Activated naive CD8-positive, alpha-beta T cell treated with anti-CD3 and anti-CD28 coated beads, Interleukin-2, amount 50 U/mL, for 24 hours (primary cell): ENCODE results near the gene ZNF22.

ENCODE experiments used
- ATAC-seq: fragments of 150-1000 bp; cut with Tn5 transposase; one replicate; pipeline ENCODE4 v1.10.0; 2021
- DNase-seq: peaks from one replicate; pipeline ENCODE4 v3.0.0; 2021
- H3K27ac Mint-ChIP-seq: one replicate; pipeline ENCODE4 v1.8.0; 2021; ENCODE audit warnings: mild to moderate bottlenecking, mixed read lengths
- H3K27me3 Mint-ChIP-seq: one replicate; pipeline ENCODE4 v1.8.0; 2021; ENCODE audit warnings: mixed read lengths
- H3K36me3 Mint-ChIP-seq: one replicate; pipeline ENCODE4 v1.8.0; 2021; ENCODE audit warnings: low read depth, mixed read lengths
- H3K4me1 Mint-ChIP-seq: one replicate; pipeline ENCODE4 v1.8.0; 2021; ENCODE audit warnings: mixed read lengths
- H3K4me3 Mint-ChIP-seq: one replicate; pipeline ENCODE4 v1.8.0; 2021; ENCODE audit warnings: mild to moderate bottlenecking, moderate library complexity, mixed read lengths
- H3K9me3 Mint-ChIP-seq: one replicate; pipeline ENCODE4 v1.8.0; 2021; ENCODE audit warnings: mixed read lengths

Gene ZNF22

GRCh38 chr10:44978570-44979280, 22.0 kb upstream of the ZNF22 start, which contains the start of gene DEPP1:
Gene DEPP1 (minus strand): TSS chr10:44978809. CDS start chr10:44978030, 779 bp downstream.
- H3K4me1 Mint-ChIP-seq: peaks cover 16% of the 10 kb centered on the region
- H3K27me3 Mint-ChIP-seq: no peaks in the 10 kb centered on the region
- no peak within 1 kb of the TSS for H3K4me3 Mint-ChIP-seq
- no peaks in the 10 kb centered on the region for H3K9me3 Mint-ChIP-seq
- H3K36me3 Mint-ChIP-seq: no peaks in the 10 kb centered on the region
- H3K27ac Mint-ChIP-seq: no peak within 1 kb of the TSS
- DNase-seq: no peak
- no peak for ATAC-seq

DNA sequence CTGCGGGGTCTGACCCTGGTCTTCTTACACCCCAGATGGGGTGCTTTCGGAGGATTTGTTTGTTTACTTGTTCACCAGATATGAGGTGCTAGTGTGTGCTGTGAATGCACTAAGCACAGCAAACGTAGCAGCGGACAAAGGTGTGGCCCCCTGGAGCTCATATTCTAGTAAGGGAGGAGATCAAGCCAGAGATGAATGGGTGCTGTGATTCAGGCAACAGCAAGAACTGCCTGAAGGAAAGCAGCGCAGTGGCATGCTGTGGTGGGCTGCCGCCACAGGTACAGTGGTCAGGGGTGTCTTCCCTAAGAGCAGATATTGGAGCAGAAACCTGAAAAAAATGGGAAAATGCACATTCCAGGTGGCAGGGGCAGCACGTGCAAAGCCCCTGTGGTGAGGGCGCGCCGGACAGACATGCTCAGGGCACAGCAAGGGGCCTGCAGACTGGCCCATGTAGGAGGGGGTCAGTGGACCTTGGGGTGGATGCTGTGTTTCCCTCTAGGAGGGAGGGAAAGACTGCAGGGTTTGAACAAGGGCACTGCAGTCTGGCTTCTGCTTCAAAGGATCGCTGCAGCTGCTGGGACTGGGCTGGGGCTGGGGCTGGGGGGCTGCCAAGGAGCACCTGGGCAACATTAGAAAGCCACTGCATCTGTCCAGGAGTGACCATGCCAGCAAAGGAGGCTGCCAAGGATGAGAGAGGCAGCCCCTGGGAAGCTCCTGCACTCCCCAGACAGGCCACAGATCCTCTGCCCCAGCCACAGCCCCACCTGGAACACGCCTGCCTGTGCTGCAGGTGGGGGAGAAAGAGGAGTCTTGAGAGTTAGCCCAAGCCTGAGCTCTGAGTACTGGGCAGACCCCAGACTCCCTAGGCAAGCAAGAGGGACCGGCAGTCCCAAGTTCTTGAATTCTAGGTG, 21.2 kb upstream of the ZNF22 start:
- Mint-ChIP-seq H3K27me3 (no peaks in the 10 kb centered on the region), H3K4me1 (peaks cover 9% of the 10 kb centered on the region), H3K27ac (no peak overlapping the region), H3K9me3 (no peaks in the 10 kb centered on the region), H3K36me3 (no peaks in the 10 kb centered on the region), H3K4me3 (no peak overlapping the region)
- ATAC-seq: no peak
- no peak for DNase-seq

- Mint-ChIP-seq H3K36me3 (no peaks in the 10 kb centered on the region), H3K27ac (no peak overlapping the region), H3K27me3 (no peaks in the 10 kb centered on the region), H3K9me3 (no peaks in the 10 kb centered on the region), H3K4me1 (peaks cover 6% of the 10 kb centered on the region), H3K4me3 (no peak overlapping the region)
- no peak for DNase-seq
- ATAC-seq: no peak
These were observed 20.2 kb upstream of the ZNF22 start for GRCh38 chr10:44980309-44981171.

- ATAC-seq (no peak), DNase-seq (no peak)
- no peak overlapping the region for H3K27ac Mint-ChIP-seq
These were observed 19.3 kb upstream of the ZNF22 start for GRCh38 chr10:44981172-44982113.

DNA sequence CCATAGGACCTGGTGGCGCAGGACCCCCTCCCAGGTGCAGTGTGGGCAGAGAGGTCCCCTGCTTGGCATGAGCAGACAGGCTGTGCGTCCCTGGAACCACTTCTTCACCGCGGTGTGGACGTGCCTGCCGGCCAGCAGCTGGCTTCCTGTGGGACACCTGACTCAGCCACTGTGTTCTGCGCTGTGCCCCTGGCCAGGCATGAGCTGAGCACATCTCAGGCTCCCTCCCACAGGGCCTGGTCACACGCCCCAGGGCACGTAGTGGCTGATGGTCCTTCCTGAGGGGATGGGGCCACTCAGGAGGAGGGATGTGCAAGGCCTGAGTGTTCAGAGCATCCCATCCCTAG, 18.6 kb upstream of the ZNF22 start:
- Mint-ChIP-seq H3K36me3 (no peaks in the 10 kb centered on the region), H3K4me1 (no peaks in the 10 kb centered on the region), H3K27ac (no peak overlapping the region), H3K9me3 (no peaks in the 10 kb centered on the region), H3K27me3 (no peaks in the 10 kb centered on the region), H3K4me3 (no peak overlapping the region)
- no peak for DNase-seq
- no peak for ATAC-seq

More at GRCh38 chr10:44981172-44982113, 19.3 kb upstream of the ZNF22 start:
- no peak overlapping the region for H3K4me3 Mint-ChIP-seq
- no peaks in the 10 kb centered on the region for H3K9me3 Mint-ChIP-seq
- no peaks in the 10 kb centered on the region for H3K4me1 Mint-ChIP-seq
- H3K36me3 Mint-ChIP-seq: no peaks in the 10 kb centered on the region
- H3K27me3 Mint-ChIP-seq: no peaks in the 10 kb centered on the region

DNA sequence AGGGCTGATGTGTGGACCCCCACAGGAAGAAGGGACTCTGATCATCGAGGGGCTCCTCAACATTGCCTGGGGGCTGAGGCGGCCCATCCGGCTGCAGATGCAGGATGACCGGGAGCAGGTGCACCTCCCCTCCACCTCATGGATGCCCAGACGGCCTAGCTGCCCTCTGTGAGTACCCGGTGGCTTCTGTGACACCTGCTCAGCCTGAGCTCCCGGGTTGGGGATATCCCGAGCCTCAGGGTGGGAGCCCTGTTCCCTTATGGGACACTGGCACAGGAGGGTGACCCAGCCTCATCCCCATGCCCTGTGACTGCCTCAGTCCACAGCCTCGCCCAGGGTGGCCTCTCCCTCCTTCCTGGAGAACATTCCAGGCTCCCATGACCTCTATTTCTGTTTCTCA, 18.2 kb upstream of the ZNF22 start:
- H3K27me3 Mint-ChIP-seq: no peaks in the 10 kb centered on the region

GRCh38 chr10:44983066-44983894, 17.4 kb upstream of the ZNF22 start:
- no peaks in the 10 kb centered on the region for H3K9me3 Mint-ChIP-seq
- no peaks in the 10 kb centered on the region for H3K36me3 Mint-ChIP-seq
- H3K27ac Mint-ChIP-seq: no peak overlapping the region
- no peaks in the 10 kb centered on the region for H3K4me1 Mint-ChIP-seq
- DNase-seq: no peak
- ATAC-seq: no peak
- H3K27me3 Mint-ChIP-seq: no peaks in the 10 kb centered on the region
- no peak overlapping the region for H3K4me3 Mint-ChIP-seq

More for the DNA sequence above, 18.2 kb upstream of the ZNF22 start:
- no peak overlapping the region for H3K4me3 Mint-ChIP-seq
- no peak overlapping the region for H3K27ac Mint-ChIP-seq
- no peaks in the 10 kb centered on the region for H3K4me1 Mint-ChIP-seq
- no peak for DNase-seq
- no peaks in the 10 kb centered on the region for H3K9me3 Mint-ChIP-seq
- ATAC-seq: no peak
- no peaks in the 10 kb centered on the region for H3K36me3 Mint-ChIP-seq

GRCh38 chr10:44983895-44984278, 16.8 kb upstream of the ZNF22 start:
- Mint-ChIP-seq H3K4me1 (no peaks in the 10 kb centered on the region), H3K4me3 (no peak overlapping the region), H3K27ac (no peak overlapping the region), H3K27me3 (no peaks in the 10 kb centered on the region), H3K9me3 (no peaks in the 10 kb centered on the region), H3K36me3 (no peaks in the 10 kb centered on the region)
- DNase-seq (no peak), ATAC-seq (no peak)

DNA sequence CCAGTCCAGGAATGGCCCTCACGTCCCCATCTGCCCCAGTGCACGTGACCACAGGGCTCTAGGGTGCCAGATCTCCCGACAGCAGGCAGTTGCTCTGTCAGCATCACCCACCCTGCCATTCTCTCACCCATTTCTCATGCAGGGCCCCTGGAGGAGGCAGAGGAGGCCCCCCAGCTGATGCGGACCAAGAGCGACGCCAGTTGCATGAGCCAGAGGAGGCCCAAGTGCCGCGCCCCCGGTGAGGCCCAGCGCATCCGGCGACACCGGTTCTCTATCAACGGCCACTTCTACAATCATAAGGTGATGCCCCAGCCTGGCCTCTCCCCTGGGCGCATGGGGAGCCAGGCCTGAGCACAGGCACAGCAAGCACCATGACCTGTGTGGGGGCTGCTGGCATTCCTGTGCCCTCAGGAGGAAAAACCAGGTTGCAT, 16.0 kb upstream of the ZNF22 start:
- DNase-seq (no peak), ATAC-seq (no peak)
- no peak overlapping the region for H3K27ac Mint-ChIP-seq
- no peaks in the 10 kb centered on the region for H3K4me1 Mint-ChIP-seq
- H3K36me3 Mint-ChIP-seq: no peaks in the 10 kb centered on the region
- no peaks in the 10 kb centered on the region for H3K27me3 Mint-ChIP-seq
- no peaks in the 10 kb centered on the region for H3K9me3 Mint-ChIP-seq
- no peak overlapping the region for H3K4me3 Mint-ChIP-seq

DNA sequence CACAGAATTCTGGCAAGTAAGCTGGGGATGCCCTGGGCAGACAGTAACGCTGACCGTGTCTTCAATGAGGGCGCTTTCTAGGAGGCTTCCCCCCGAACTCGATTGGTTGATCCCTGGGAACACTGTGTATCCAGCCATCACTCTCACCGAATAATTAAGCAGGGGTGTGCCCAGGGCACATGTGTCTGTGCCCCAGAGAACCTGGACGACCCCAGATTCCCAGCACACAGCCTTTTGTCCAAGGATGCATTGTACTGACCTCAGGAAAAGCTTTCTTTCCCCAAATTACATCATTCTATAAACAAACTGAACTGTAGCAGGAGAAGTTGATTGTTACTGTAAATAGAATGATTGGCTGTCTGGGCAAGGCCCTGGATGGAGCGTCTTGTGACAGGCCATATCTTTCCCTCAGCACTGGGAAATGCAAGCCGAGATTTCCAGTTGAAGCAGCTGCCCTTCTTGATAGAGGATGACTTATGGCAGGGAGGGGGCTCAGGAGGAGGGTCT, 15.5 kb upstream of the ZNF22 start:
- no peak for DNase-seq
- Mint-ChIP-seq H3K27me3 (no peaks in the 10 kb centered on the region), H3K4me1 (no peaks in the 10 kb centered on the region), H3K36me3 (no peaks in the 10 kb centered on the region), H3K27ac (no peak overlapping the region), H3K4me3 (no peak overlapping the region), H3K9me3 (no peaks in the 10 kb centered on the region)
- no peak for ATAC-seq

GRCh38 chr10:44986179-44986578, 14.5 kb upstream of the ZNF22 start:
- no peaks in the 10 kb centered on the region for H3K4me1 Mint-ChIP-seq
- ATAC-seq: no peak
- no peak overlapping the region for H3K4me3 Mint-ChIP-seq
- H3K9me3 Mint-ChIP-seq: no peaks in the 10 kb centered on the region
- DNase-seq: no peak
- H3K36me3 Mint-ChIP-seq: no peaks in the 10 kb centered on the region
- no peaks in the 10 kb centered on the region for H3K27me3 Mint-ChIP-seq
- H3K27ac Mint-ChIP-seq: no peak overlapping the region

- ATAC-seq (no peak), DNase-seq (no peak)
- no peaks in the 10 kb centered on the region for H3K9me3 Mint-ChIP-seq
- H3K27me3 Mint-ChIP-seq: no peaks in the 10 kb centered on the region
- H3K4me1 Mint-ChIP-seq: no peaks in the 10 kb centered on the region
- no peaks in the 10 kb centered on the region for H3K36me3 Mint-ChIP-seq
- H3K4me3 Mint-ChIP-seq: no peak overlapping the region
- H3K27ac Mint-ChIP-seq: no peak overlapping the region
These were observed 14.1 kb upstream of the ZNF22 start for GRCh38 chr10:44986670-44987069.
